Measurements from ENCODE around the gene NHS. TPM values are rescaled to one million over a fixed set of nuclear protein-coding genes. Genes with fewer than 3 reads are reported as not detected.
"Not testable (repeated sequence)": the region's sequence is repeated elsewhere in the genome, so short reads cannot be mapped to it uniquely, and the experiment has no call there.

Gene NHS
- total RNA-seq, 2 experiments from 2014 or later, result 0.54 to 1.2 TPM

DNA sequence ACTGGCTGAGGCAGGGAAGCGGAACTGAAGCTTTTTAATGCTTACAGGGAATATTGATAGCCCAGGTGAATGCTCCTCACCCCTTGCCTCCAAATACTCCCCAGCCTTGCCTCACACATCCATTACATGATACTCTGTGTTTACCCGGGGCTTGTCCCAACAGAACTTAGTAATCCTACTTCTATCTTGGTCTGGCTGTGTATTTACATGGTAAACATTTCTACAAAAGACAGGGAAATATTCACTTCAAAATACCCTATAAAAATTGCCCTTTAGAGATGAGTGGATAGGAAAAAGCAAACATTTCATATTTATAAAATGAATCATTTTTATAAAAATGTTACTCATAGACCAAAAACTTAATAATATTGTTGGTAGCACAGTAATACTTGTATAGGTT lies 120.1 kb downstream of the NHS start:
- Mint-ChIP-seq H3K27ac (no peak overlapping the region), H3K9me3 (no peaks in the 10 kb centered on the region), H3K27me3 (no peaks in the 10 kb centered on the region), H3K4me1 (no peaks in the 10 kb centered on the region), H3K36me3 (ENCODE audit: low read depth) (no peaks in the 10 kb centered on the region), H3K4me3 (no peak overlapping the region)
- POLR2A ChIA-PET, result no interaction called here
- CTCF ChIA-PET, result no interaction called here
- DNase-seq, result no peak

DNA sequence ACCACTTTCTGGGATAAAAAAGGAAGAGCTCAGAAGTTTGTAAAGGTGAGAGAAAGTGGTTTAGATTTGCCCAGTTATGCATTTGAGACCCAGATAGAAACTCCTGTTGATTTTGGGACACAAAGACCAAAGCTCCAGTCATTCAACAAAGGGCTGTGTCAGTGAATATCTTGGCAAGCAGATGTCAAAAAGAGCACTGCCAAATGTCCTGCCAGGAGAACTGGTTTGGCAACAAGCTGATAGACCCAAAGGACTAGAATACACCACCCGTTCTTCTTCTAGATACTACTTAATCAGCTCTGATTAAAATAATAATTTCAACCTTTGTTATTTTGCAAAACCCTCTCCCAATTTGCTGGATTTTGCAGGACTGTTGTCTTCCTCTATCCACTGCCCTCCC lies 121.4 kb downstream of the NHS start:
- no peaks in the 10 kb centered on the region for H3K36me3 Mint-ChIP-seq (ENCODE audit: low read depth)
- ChIA-PET POLR2A (no interaction called here), CTCF (no interaction called here)
- H3K27ac Mint-ChIP-seq, result no peak overlapping the region
- no peak for DNase-seq
- no peaks in the 10 kb centered on the region for H3K9me3 Mint-ChIP-seq
- no peaks in the 10 kb centered on the region for H3K4me1 Mint-ChIP-seq
- H3K27me3 Mint-ChIP-seq, result no peaks in the 10 kb centered on the region
- no peak overlapping the region for H3K4me3 Mint-ChIP-seq

DNA sequence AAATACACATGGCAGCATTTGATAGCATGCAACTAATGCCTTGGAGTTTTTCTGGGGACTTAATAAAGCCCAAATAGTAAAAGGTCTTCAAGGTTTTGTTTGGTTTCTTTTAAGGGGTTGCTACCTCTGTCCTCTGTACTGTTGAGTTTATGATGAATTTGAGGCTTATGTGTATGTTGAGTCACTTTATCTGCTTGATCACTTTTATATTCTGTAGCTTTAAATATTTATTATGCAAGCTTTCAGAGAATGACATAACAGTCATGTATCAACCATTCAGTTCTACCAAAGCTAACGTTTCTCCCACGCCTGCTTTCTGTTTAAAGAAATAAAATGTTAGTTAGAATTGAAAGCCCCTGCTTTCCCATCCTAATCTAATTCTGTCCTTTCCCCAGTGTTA lies 122.2 kb downstream of the NHS start:
- no peak for DNase-seq
- no peaks in the 10 kb centered on the region for H3K4me1 Mint-ChIP-seq
- no peak overlapping the region for H3K27ac Mint-ChIP-seq
- ChIA-PET POLR2A (no interaction called here), CTCF (no interaction called here)
- no peaks in the 10 kb centered on the region for H3K27me3 Mint-ChIP-seq
- no peak overlapping the region for H3K4me3 Mint-ChIP-seq
- H3K9me3 Mint-ChIP-seq, result no peaks in the 10 kb centered on the region
- H3K36me3 Mint-ChIP-seq (ENCODE audit: low read depth), result no peaks in the 10 kb centered on the region

DNA sequence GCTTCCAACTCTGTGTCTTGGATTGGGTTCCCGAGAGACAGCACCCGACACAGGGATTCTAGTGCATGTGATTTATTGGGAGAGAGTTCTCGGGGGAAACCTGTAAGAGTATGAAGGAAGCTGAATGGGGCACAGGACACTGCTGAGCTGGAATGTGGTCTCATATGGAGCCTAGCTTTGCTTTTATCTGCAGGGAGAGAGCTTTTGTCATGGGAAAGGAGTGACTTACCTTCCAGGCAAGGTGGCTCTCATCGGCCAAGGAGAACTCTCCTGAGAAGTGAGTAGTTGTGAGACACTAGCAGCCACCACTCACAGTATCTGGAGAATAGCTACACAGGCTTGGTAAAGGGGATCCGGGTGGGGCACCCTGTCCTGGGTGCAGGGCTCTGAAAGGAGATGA lies 124.5 kb downstream of the NHS start:
- Mint-ChIP-seq H3K4me1 (no peaks in the 10 kb centered on the region), H3K36me3 (ENCODE audit: low read depth) (no peaks in the 10 kb centered on the region), H3K27ac (no peak overlapping the region), H3K4me3 (no peak overlapping the region), H3K27me3 (no peaks in the 10 kb centered on the region), H3K9me3 (no peaks in the 10 kb centered on the region)
- DNase-seq, result no peak
- POLR2A ChIA-PET, result no interaction called here
- CTCF ChIA-PET, result no interaction called here

DNA sequence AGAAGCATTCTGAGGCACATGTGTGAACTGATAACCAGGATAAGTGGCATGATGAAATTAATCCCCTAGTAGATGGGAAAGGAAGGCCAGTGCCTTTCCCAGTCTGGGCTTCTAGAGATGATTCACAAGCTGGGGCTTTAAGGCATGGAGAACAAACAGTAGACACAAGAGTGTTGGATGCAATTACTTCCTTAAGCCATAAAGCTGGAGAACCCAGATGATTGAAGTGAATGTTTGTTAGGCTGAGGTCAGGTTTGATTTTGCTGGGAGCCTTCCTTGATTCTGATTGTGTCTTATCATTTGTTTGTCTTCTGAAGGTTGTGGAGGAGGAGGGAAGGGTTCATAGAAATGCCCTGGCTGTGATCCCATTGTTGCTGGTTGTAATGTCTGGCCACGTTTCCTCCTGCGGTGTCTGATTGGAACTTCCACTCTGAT lies 125.2 kb downstream of the NHS start:
- Mint-ChIP-seq H3K9me3 (no peaks in the 10 kb centered on the region), H3K36me3 (ENCODE audit: low read depth) (no peaks in the 10 kb centered on the region), H3K27ac (no peak overlapping the region), H3K27me3 (no peaks in the 10 kb centered on the region), H3K4me3 (no peak overlapping the region), H3K4me1 (no peaks in the 10 kb centered on the region)
- DNase-seq, result no peak
- ChIA-PET CTCF (interaction anchor here (0.6 kb wide), 1 partner anchor 284 kb away, joined by 3 read pairs; no protein-coding TSS in a partner anchor), POLR2A (no interaction called here)

DNA sequence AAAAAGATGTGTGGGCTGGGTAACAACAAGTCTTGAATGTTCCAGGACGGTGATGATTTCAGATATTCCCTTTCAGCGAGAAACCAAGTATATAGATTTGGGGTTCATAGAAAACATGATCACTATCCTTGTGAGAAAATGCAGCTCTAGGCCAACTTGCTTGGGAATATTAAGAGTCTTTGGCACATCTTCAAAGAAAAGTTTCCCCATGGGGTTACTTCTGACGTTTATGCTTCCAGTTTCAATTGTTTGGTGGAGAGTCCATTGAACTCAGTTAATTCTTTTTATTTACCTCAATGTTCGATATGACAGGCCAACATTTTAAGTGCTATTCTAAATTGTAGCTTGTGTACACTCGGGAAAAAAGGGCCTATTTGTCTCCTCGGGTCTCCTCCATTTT lies 126.7 kb downstream of the NHS start:
- no peaks in the 10 kb centered on the region for H3K9me3 Mint-ChIP-seq
- H3K27me3 Mint-ChIP-seq, result no peaks in the 10 kb centered on the region
- no peak for DNase-seq
- ChIA-PET CTCF (no interaction called here), POLR2A (no interaction called here)
- H3K4me3 Mint-ChIP-seq, result no peak overlapping the region
- no peak overlapping the region for H3K27ac Mint-ChIP-seq
- H3K4me1 Mint-ChIP-seq, result no peaks in the 10 kb centered on the region
- H3K36me3 Mint-ChIP-seq (ENCODE audit: low read depth), result no peaks in the 10 kb centered on the region

DNA sequence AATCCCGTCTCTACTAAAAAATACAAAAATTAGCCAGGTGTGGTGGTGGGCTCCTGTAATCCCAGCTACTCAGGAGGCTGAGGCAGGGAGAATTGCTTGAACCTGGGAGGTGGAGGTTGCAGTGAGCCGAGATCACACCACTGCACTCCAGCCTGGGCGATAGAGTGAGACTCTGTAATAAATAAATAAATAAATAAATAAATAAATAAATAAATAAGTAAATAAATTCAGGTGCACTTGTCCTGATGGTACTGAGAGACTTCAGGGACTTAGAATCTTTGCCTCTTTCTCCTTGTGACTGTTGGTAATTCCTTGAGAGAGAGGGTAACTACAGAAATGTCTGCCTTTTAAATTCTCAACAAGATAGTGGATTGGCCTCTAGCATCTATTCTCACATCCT lies 131.4 kb downstream of the NHS start:
- H3K27me3 Mint-ChIP-seq; DNase-seq; H3K4me1 Mint-ChIP-seq; H3K4me3 Mint-ChIP-seq; H3K27ac Mint-ChIP-seq; H3K9me3 Mint-ChIP-seq; CTCF ChIA-PET; H3K36me3 Mint-ChIP-seq (ENCODE audit: low read depth); POLR2A ChIA-PET: not testable (repeated sequence)

DNA sequence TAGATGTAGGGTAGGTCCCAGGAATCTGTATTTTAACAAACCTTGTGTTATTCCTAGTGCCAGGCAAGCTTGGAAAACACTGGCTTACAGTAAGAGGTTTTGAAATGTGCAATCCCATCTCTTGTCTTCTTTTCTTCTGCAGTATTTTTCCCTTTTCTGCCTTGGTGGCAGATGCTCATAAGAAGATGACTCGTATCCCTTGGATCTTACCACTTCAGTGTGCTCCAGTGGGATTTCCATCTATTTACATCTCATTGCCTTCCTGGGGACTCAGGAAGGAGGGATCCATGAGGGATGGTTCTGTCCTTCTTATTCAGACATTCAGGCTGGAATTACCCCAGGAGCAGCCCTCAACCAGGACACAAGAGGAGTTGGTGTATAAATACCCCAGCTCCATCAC lies 136.6 kb downstream of the NHS start:
- no peak for DNase-seq
- POLR2A ChIA-PET, result no interaction called here
- H3K4me3 Mint-ChIP-seq, result no peak overlapping the region
- H3K27me3 Mint-ChIP-seq, result no peaks in the 10 kb centered on the region
- no peak overlapping the region for H3K27ac Mint-ChIP-seq
- no peaks in the 10 kb centered on the region for H3K9me3 Mint-ChIP-seq
- CTCF ChIA-PET, result no interaction called here
- no peaks in the 10 kb centered on the region for H3K4me1 Mint-ChIP-seq
- H3K36me3 Mint-ChIP-seq (ENCODE audit: low read depth), result no peaks in the 10 kb centered on the region

DNA sequence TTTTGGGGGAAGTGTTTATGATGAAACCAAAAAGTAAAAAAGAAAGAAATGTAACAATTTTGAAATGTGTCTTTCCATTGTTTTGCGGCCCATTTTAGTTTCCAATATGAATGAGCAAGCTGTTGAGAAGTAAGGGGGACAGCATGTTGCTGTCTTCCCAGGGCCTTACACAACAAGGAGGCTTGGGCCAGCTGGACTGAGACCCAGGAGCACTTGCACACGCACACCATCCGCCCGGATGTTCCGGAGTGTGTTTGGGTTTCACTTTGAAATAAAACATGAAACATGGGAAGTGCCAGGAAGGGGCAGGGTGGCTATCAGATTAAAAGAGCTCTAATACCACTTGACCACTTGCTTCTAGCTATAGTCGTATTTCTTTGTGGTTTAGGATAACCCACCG lies 144.4 kb downstream of the NHS start:
- Mint-ChIP-seq H3K27ac (no peak overlapping the region), H3K4me3 (no peak overlapping the region), H3K36me3 (ENCODE audit: low read depth) (no peaks in the 10 kb centered on the region), H3K9me3 (no peaks in the 10 kb centered on the region), H3K27me3 (no peaks in the 10 kb centered on the region), H3K4me1 (no peaks in the 10 kb centered on the region)
- ChIA-PET CTCF (no interaction called here), POLR2A (no interaction called here)
- no peak for DNase-seq

DNA sequence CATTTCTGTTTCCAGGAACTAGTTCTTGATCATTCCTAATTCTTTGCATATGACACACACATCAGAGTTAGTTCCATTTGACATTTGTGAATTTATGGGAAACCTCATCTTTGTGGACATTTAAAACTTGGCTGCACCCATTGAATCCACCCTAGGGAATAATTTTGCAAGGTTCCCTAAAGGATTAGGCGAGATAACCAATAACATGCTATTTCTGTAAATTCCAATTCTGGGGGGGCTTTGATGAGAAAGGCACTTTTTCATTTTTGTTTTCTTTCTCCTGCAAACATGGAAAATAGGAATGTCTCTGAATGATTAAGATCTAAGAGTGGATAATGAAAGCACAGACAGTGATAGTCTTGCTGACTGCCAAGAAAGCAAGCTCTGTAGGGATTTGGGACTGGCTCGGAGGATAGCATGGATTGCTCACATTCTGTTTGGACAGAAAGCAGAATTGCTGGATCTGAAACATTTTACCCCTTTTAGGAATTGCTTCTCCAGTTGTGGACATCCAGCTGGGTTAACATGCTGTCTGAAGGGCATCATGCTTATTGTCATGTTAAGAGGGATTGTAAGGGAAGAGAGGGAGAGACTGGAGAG lies 145.1 kb downstream of the NHS start:
- Mint-ChIP-seq H3K4me3 (no peak overlapping the region), H3K4me1 (no peaks in the 10 kb centered on the region), H3K36me3 (ENCODE audit: low read depth) (no peaks in the 10 kb centered on the region), H3K9me3 (no peaks in the 10 kb centered on the region), H3K27me3 (no peaks in the 10 kb centered on the region), H3K27ac (no peak overlapping the region)
- DNase-seq, result no peak
- POLR2A ChIA-PET, result no interaction called here
- CTCF ChIA-PET, result no interaction called here

DNA sequence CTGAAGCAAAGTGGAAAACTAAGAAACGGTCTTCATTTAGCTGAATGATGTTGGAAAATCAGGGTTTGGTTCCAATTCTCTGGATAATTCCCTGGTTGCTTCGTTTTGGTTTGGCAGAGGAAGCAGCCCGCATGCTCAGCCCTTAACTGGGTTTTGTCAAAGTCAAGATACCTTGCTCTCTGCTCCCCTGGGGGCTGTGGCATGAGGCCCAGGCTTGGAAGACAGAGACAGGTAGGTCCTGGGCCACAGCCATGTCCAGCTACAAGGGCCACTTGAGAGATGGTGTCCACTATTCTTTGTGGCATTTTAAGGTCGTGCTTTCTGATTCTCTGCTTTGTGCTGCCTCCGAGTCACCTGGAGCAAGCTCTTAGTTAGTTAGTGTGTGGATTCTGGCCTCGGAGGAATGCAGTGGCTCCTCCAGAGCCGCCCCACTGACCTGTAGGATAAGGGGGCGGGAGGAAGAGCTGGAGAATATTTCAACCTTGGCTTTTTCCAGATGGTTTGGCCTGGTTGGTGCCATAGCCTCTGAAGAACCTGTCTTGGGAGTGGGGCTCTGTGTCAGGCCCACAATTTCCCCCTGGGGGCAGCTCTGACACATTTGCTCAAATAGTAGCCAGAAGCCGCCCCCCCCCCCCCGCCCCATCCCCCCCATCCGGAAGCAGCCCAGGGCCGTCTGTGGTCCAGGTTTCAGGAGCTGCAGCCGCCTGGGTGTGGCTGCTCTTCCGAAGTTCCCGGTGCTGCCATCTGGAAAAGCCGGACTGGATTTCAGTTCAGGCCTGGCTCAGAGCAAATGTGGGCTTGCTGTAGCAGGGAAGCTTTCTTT lies 147.1 kb downstream of the NHS start:
- ChIA-PET CTCF (interaction anchor here (0.8 kb wide), 1 partner anchor 72 kb away, joined by 3 read pairs; no protein-coding TSS in a partner anchor), POLR2A (no interaction called here)
- Mint-ChIP-seq H3K9me3 (no peaks in the 10 kb centered on the region), H3K4me1 (no peaks in the 10 kb centered on the region), H3K27ac (no peak overlapping the region), H3K36me3 (ENCODE audit: low read depth) (no peaks in the 10 kb centered on the region), H3K27me3 (no peaks in the 10 kb centered on the region), H3K4me3 (no peak overlapping the region)
- DNase-seq, result no peak

DNA sequence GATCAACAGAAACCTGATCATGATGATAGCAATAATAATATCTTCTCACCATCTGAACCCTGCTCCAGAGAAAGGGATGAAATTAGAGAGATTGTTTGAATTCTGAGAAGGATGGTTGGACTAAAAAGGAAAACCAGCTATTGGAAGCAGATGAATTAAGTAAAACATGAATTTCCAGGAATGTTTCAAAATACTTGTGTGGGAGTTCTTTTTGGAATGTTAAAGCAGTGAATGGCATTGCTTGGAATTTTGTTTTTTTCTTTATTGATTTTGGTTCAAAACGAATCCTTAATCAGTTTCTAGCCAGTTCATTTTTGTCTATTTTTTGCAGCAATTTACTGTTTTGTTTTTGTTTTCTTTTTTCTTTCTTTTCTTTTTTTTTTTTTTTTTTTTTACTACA lies 150.3 kb downstream of the NHS start:
- no peaks in the 10 kb centered on the region for H3K36me3 Mint-ChIP-seq (ENCODE audit: low read depth)
- ChIA-PET POLR2A (no interaction called here), CTCF (no interaction called here)
- no peaks in the 10 kb centered on the region for H3K27me3 Mint-ChIP-seq
- no peak overlapping the region for H3K4me3 Mint-ChIP-seq
- peaks cover 8% of the 10 kb centered on the region for H3K4me1 Mint-ChIP-seq
- no peaks in the 10 kb centered on the region for H3K9me3 Mint-ChIP-seq
- H3K27ac Mint-ChIP-seq, result no peak overlapping the region
- DNase-seq, result no peak

DNA sequence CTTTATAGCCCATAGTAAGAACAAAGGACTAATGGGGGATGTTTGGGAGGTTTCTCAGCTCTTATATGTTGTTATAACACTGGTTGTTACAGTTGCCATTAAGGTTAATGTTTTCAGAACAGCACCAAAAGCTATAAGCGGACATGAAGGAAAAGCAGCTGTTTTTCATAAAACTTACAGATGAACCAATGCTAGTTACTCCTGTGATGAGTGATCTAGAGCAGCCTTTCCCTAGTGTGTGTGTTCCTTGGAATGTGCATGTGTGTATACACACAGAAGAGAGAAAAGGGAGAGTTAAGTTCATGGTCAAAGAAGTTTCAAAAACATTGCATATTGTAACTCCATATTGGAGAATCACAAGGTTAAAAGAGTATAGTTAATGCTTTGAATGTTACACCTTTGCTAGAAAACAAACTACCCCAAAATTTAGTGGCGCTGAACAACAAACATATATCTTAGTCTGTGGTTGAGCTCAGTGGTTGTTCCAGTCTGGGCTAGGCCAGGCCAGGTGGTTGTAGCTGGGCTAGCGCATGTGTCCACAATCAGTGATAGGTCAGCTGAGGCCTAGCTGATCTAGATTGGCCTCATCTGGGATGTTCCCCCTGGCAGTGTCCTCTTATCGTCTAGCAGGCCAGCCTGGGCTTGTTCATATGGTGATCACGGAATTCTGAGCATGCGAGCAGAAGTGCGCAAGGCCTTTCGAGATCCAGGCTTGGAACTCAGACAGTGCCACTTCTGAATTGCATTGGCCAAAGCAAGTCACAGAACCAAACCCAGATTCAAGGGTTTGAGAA lies 151.0 kb downstream of the NHS start:
- H3K36me3 Mint-ChIP-seq (ENCODE audit: low read depth), result no peaks in the 10 kb centered on the region

More for the DNA sequence above, 151.0 kb downstream of the NHS start:
- H3K4me3 Mint-ChIP-seq, result no peak overlapping the region
- DNase-seq, result no peak
- no peaks in the 10 kb centered on the region for H3K27me3 Mint-ChIP-seq
- no peaks in the 10 kb centered on the region for H3K9me3 Mint-ChIP-seq
- ChIA-PET POLR2A (no interaction called here), CTCF (no interaction called here)
- H3K4me1 Mint-ChIP-seq, result peaks cover 8% of the 10 kb centered on the region
- H3K27ac Mint-ChIP-seq, result no peak overlapping the region

Measured in activated CD4-positive, alpha-beta T cell treated with anti-CD3 and anti-CD28 coated beads, Interleukin-2, amount 10 ng/mL, durations not matched to agents 7 days and 5 days (primary cell).